Measurements from ENCODE around the gene JARID2.

JARID2 gene

GRCh38 chr6:15264412-15264811, 18.5 kb downstream of the JARID2 start:
- DNase-seq (ENCODE audit: low read depth in 4 of 4, low spot score in 1 of 4), result no peak

DNA sequence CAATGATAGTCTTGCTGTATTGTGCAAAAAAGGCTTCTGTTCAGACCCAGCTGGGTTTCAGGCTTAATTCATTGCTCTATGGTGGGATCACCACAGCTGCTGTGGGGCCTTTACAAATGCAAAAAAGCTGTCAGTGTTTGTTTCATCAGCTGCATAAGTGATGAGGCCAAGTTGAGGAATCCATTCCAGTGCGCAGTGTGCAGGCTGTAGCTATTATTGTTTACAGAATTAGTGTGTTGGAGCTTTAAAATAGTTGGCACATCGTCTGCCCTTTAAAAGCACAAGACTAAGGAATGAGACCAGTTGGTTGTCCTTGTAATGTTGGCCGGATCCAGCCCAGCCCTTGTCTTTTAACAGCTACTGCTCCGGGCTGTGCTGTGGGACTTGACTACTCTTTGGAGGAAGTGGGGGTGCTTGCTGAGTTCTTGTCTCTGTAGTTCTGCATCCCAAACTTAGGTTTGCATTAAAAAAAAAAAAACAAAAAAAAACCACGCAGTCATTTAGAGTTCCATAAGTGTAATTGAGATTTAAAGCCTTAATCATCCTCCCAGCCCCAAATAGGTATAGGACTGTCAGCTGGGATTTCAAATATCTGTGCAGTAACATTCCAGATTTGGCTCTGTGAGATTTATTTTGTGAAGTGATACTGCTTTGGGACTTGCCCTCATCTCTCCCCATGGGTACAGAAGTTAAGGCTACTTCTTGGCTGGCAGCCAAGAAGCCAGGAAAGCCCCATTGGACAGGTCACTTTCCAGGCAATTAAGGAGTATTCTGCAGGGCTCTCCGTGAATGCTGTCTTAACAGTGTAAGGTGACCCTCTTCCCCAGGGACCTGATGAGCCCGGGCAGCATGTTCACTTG, 19.3 kb downstream of the JARID2 start:
- no peak for DNase-seq (ENCODE audit: low read depth in 4 of 4, low spot score in 1 of 4)

- DNase-seq (ENCODE audit: low read depth in 4 of 4, low spot score in 1 of 4), result no peak
Measured at GRCh38 chr6:15265787-15266186, 19.9 kb downstream of the JARID2 start.

DNA sequence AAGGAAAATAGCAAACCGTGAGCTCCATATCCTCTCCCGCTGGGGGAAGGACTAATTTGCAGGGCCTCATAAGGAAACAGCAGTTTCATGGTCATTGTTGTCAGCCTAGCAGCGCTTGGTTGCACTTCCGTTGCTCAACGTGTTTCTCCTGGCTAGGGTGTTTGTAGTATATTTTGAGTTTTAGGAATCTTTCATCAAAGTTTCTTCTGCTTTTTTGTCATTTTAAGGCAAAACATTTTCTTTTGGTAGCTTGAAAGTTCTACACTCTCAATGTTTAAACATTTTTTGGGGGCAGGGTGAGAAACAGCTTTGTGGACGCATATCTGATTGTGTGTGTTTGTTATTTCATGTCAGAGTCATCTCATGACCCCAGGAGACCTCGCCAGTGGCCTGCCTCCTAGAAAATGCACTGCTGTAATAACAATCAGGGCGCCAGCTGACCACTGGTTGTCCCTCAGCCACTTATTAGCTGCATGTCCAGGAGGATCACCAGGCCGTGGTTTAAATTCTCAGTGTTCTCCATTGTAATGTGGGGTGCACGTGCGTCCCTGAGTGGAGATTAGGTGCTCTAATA, 20.6 kb downstream of the JARID2 start:
- DNase-seq (ENCODE audit: low read depth in 4 of 4, low spot score in 1 of 4), result no peak

DNA sequence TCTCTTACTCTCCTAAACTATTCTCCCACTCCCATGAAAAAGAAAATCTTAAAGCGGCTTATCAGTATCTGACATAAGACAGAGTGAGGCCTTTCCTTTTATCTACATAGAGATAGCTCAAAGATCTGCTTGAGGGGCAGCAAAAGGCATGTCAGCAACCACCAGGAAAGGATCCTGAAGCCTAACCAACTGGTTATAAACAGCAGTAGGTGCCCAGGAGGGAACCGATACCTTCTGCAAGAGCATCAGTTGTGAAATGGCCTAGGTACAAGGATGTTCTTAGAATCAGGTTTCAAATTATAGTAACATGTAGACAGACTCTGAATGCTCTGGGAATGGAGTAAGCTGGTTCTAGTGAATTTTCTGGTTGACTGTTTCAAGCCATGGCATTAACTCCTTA, 21.4 kb downstream of the JARID2 start:
- no peak for DNase-seq (ENCODE audit: low read depth in 4 of 4, low spot score in 1 of 4)

DNA sequence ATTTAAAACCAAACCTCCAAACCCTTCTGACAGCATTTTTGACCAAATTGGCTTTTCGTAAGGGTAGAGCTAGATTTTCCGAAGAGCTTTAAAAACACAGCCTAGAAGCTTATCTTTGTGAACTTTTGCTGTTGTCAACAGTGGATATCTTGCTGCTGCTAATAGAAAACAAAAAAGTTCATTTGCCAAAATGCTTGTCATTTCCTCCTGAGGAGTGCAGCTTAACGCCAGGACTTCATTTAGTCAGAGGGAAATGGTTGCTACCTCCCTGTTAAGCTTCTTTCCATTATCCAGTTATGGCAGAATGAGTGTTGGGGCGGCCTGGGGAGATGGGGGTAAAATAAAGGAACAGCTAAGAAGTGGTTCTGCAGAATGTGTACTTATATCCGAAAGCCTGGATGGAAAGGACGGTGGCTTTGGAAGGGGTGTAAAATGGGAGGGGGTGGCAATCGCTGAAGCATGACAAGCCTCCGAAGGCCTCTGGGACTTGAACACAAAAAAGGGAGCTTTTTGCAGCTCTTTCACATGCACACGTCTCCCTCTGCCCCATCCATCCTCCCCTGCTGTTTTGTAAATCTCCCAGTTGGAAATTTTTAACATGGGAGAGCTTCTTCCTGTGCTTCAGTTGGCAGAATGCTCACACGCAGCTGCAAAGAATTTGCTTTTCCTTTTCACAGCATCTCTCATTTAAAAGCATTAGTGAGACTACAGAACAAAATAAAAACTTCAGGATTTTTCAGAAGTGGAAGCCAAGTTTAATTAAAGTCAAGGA, 22.5 kb downstream of the JARID2 start:
- no peak for DNase-seq (ENCODE audit: low read depth in 4 of 4, low spot score in 1 of 4)

GRCh38 chr6:15269011-15269410, 23.1 kb downstream of the JARID2 start:
- DNase-seq (ENCODE audit: low read depth in 4 of 4, low spot score in 1 of 4), result no peak

GRCh38 chr6:15269619-15270018, 23.8 kb downstream of the JARID2 start:
- DNase-seq (ENCODE audit: low read depth in 4 of 4, low spot score in 1 of 4), result no peak

DNA sequence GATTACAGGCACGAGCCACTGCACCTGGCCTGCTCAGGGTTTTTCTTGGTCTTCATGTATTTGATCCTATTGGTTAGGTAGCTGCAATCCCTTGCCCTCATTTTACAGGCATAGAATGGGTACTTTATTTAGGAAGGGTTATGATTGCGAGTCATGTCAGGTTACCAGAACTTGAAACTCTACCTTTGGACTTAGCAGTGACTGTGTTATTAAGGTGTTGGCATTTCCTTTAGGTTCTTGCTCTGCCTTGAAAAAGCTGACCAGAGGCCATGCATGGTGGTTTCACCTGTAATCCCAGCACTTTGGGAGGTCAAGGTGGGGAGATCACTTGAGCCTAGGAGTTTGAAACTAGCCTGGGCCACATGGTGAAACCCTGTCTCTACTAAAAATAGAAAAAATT, 24.5 kb downstream of the JARID2 start:
- DNase-seq (ENCODE audit: low read depth in 4 of 4, low spot score in 1 of 4), result no peak

DNA sequence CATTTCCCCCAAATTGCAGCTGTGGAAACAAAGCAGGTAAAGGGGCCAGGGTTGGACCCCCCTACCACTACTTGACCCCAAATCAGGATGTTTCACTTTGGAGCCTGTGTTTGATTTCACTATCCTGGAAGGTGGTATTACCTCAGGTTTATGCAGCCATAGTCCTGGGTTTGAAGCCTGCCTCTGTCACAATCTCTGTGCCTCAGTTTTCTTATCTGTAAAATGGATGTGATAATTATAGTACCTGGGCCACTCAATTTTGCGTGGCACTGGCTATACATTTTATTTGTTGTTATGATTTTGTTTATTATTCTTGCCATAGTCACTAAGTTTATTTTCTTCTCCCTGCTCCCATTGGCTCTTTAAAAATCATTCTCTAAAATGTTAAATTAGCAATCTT, 26.7 kb downstream of the JARID2 start:
- no peak for DNase-seq (ENCODE audit: low read depth in 4 of 4, low spot score in 1 of 4)

DNA sequence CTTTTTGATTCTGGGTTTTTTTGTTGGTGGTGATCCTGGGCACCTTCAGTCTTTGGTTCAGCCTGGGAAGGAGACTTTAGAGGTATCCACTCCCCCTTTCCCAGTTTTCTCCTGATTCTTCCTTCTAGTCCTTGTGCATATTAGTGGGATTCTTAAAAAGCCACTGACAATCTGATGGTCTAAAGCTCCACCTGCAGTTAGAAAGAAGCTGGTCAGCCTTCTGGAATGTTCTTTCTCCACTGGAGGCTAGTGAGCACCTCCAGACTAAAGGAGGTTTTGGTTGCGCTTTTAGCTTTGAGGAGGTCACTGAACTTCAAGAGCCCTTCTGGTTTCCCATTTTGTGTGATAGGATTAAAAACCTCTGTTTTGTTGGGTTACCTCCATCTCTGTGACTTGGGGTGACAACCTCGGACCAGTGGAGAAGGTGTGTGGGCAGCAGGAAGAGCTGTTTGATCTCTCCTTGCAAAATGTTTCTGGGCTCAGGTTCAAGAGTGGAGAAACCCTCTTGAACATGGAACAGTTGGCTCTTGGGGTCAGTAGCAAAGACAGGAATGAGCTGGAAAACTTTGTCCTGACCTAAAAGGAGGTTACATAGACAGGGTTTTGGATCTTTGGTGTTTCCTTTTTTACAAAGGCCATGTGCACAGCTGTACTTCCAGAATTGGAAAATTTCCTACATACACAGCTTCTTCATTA, 29.0 kb downstream of the JARID2 start:
- DNase-seq (ENCODE audit: low read depth in 4 of 4, low spot score in 1 of 4), result no peak

GRCh38 chr6:15276036-15276985, 30.4 kb downstream of the JARID2 start:
- DNase-seq (ENCODE audit: low read depth in 4 of 4, low spot score in 1 of 4), result no peak

DNA sequence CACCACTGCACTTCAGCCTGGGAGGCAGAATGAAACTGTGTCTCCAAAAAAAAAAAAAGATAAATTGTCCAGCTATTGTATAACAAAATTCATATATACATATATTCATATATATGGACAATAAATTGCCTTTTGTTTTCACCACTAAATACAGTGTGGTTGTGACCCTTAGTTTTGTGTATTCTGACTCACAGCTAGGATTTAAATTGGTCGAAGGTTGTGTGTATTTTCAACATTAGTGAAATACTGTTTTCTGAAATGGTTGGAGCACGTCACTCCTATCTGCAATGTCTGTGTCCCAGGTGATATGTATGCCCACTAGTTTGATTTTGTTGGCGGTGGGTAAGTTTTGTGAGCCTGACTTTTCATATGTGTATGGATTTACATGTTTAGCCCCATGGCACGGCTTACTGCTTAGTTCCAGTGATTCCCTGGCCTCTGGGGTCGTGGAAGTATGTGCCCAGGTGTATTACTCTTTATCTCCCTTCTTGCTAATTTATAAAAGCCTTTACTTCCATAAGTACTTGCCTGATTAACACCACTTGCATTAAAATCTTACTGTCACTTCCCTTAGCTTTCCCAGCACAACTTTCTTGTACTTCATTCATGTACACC, 33.3 kb downstream of the JARID2 start:
- no peak for DNase-seq (ENCODE audit: low read depth in 4 of 4, low spot score in 1 of 4)

DNA sequence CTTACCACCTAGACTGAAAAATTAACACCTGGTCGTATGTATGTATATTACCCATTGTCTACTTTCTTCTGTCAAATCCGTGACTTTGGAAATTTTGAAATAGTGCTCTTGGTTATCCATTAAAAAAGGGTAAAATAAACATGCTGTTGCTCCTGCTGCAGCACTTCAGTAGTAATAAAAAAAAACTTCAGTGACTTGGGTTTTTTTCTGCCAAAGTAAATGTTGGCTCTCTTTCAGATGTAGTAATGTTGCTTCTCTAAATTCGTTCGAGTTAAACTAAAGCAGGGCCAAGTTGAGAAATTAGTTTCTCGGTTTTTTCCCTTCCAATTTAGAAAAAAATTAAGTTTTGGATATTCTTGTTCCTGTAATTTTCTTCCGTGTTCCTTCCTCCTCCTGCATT, 34.2 kb downstream of the JARID2 start:
- no peak for DNase-seq (ENCODE audit: low read depth in 4 of 4, low spot score in 1 of 4)

DNA sequence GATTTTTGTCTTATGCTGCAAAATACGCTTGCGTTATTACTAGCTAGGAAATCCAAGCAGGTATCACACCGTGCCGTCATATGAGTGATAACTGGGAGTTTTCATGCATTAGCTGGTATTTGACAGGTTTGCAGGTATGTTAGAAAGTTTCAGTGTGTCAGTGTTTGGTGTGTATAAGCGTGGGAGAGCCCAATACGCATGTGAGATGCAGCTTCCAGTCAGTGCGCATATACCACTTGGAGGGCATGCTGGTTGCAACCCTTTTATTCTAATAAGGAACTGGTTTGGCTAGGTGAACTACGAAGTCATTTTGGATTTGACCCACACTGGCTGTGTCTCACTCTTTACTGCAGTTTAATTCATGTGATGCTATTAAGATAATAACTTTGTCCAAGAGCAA, 35.1 kb downstream of the JARID2 start:
- no peak for DNase-seq (ENCODE audit: low read depth in 4 of 4, low spot score in 1 of 4)

DNA sequence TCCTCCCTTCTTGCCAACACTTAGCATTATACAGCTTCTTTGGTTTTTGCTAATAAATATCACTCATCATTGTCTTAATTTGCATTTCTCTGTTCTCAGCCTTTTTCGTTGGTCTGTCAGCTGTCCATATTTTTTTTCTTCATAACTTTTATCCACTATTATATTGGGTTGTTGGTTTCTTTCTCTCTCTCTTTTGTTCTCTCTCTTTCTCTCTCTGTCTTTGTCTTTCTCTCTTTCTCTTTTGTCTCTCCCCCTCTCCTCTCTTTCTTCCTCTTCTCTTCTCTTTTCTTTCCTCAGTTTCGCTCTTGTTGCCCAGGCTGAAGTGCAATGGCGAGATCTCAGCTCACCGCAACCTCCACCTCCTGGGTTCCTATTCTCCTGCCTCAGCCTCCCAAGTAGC, 36.5 kb downstream of the JARID2 start:
- no peak for DNase-seq (ENCODE audit: low read depth in 4 of 4, low spot score in 1 of 4)

- no peak for DNase-seq (ENCODE audit: low read depth in 4 of 4, low spot score in 1 of 4)
Measured at GRCh38 chr6:15283986-15284361, 38.1 kb downstream of the JARID2 start.

DNA sequence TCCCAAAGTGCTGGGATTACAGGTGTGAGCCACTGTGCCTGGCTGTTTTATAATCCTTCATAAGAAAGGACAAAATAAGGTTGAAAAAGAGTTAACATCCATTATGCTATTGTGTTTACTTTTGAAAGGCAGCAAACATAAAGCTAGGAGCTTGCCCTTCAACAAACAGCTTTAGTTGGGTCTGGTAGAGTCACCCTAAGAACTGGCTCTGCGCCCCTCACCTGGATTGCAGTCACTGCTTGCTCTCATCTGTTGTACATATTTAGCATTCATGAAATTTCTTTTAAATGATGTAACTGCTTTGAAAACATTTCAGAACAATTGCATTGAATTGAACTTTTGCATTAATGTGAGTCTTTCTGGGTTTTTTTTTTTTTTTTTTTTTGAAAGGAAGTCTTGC, 38.9 kb downstream of the JARID2 start:
- DNase-seq (ENCODE audit: low read depth in 4 of 4, low spot score in 1 of 4), result no peak

GRCh38 chr6:15285682-15286294, 39.9 kb downstream of the JARID2 start:
- DNase-seq (ENCODE audit: low read depth in 4 of 4, low spot score in 1 of 4), result no peak
